ENCODE data around the gene CPNE8. TPM values are rescaled to one million over a fixed set of nuclear protein-coding genes. Genes with fewer than 3 reads are reported as not detected.
"Not testable (repeated sequence)": the region's sequence is repeated elsewhere in the genome, so short reads cannot be mapped to it uniquely, and the experiment has no call there.

CPNE8 gene
- total RNA-seq, 2 donors from 2014 or later = 26.4 to 27.6 TPM

DNA sequence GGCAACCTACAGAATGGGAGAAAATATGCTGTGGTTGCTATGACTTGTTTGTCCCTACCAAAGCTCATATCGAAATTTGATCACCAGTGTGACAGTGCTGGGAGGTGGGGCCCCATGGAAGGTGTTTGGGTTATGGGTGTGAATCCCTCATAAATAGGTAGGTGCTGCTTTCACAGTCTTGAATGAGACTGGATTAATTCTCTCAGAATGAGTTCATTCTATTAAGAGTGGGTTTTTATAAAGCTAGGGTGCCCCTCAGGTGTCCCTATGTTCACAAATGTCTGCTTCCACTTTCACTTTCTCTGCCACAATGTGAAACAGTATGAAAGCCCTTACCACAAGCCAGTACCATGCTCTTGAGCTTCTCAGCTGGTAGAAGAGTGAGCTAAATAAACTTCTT is 133.5 kb downstream of the CPNE8 start:
- DNase-seq (no peak), ATAC-seq (no peak)
- intact Hi-C loops (cut with DNase I) = no loop called here

GRCh38 chr12:38761636-38762342 is 143.6 kb downstream of the CPNE8 start:
- ATAC-seq (no peak), DNase-seq (no peak)
- intact Hi-C loops (cut with DNase I) = no loop called here

GRCh38 chr12:38761111-38761510 is 144.3 kb downstream of the CPNE8 start:
- intact Hi-C loops (cut with DNase I) = no loop called here
- ATAC-seq (no peak), DNase-seq (no peak)

DNA sequence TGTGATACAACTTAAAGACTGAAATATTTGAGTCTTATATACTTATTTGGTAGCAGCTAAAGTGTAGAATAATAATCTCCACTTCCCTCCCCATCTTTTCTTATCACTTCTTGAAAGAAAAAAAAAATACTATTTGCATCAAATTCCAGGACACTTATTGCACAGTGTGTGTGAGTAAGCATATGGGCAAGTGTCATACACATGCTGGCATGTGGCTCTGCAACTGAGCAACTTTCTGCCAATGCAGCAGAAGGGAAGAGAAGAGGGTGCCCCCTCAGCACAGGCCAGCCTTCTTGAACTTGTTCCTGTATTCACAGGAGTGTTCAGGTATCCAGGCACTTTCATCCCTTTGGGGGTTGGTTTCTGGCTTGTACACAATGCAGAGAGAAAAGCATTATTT is 145.8 kb downstream of the CPNE8 start:
- DNase-seq (no peak), ATAC-seq (no peak)
- intact Hi-C loops (cut with DNase I) = no loop called here

DNA sequence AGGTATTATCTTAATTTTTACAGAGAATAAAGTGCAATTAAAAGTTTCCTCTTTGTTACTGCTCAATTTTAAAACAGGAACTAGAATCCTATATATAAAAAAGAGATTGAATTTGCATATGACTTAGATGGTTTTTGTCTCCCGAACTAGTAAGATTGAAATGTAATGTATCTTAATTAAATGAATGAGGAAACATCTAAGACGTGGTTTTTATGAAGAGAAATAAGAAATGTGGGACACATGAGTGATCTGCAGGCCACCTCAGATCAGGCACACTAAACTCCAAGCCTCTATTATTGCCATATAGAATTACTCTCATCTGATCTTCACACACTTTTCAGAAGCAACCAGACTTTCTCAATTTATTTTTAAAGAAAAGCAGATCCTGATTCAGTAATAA is 158.6 kb downstream of the CPNE8 start:
- DNase-seq (no peak), ATAC-seq (no peak)
- intact Hi-C loops (cut with DNase I) = no loop called here

- no peak for ATAC-seq
- intact Hi-C loops (cut with DNase I) = no loop called here
- DNase-seq = no peak
Observed at GRCh38 chr12:38745601-38746000, 159.8 kb downstream of the CPNE8 start.

DNA sequence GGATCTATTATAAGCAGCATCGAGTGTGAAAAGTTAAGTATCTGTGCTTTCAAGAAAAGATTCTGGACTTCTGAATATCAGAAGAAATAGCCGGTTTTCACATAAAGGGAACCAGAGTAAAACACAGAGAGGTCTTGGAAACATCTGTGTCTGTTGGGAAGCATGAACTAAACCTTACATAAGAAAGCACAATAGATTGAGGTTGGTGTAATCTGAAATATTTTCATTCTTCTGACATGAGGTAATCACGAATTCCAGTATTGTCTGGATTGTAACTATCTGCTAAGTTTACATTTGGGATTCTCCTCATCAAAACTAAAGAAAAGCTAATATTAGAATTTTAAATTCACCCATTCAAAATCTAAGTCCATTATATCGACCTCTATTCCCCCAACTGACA is 161.3 kb downstream of the CPNE8 start:
- DNase-seq (no peak), ATAC-seq (no peak)
- intact Hi-C loops (cut with DNase I) = no loop called here

DNA sequence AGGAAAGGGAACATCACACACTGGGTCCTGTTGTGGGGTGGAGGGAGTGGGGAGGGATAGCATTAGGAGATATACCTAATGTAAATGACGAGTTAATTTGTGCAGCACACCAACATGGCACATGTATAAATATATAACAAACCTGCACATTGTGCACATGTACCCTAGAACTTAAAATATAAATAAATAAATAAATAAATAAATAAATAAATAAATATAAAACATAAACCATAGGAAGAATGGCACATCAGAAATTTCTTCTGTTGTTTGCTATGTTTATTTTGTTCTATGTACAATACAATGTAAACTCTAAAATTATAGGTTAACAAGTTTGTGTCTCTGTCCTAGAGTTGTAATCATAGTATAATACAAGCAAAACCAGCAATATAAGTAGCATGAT is 162.9 kb downstream of the CPNE8 start:
- DNase-seq; ATAC-seq; intact Hi-C loops (cut with DNase I): not testable (repeated sequence)

- intact Hi-C loops (cut with DNase I) = no loop called here
Observed at GRCh38 chr12:38736821-38737220, 168.6 kb downstream of the CPNE8 start.

DNA sequence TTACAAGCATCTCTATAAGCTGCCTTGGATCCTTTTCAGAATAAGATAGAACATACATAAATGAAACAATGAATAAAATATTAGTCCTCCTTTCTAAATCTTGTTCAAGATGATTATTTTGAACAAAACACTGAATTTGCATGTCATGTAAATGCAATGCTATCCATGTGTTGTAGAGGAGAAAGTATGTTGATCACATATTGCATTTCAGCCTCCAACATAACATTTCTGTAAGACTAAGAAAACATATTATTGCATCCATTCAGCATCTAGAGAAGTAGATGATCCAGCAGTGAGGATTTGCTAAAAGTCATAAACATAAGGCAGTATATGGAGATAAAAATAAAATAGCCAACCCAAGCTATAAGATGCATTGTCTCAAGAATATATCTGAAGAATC is 172.6 kb downstream of the CPNE8 start:
- intact Hi-C loops (cut with DNase I) = no loop called here
- DNase-seq = no peak
- ATAC-seq = no peak

More at GRCh38 chr12:38736821-38737220, 168.6 kb downstream of the CPNE8 start:
- ATAC-seq (no peak), DNase-seq (no peak)

DNA sequence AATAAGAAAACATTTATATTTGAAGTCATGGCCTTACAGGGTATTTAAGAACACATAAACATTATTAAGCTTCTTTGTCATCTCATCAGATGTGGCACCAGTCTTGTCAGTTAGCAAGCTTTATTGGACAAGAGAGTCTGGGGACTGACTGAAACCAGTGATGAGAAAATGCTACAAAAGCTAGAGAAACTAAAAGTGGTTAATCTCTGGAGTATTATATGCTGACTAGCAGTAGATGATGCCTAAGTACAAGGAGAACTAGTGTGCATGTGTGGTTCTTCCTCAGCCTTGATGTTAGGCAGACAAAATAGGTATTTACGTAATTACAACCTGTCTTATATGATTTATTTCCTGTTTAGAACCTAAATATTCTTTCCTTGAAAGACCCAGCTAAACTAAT is 176.5 kb downstream of the CPNE8 start:
- intact Hi-C loops (cut with DNase I) = no loop called here
- DNase-seq (no peak), ATAC-seq (no peak)

DNA sequence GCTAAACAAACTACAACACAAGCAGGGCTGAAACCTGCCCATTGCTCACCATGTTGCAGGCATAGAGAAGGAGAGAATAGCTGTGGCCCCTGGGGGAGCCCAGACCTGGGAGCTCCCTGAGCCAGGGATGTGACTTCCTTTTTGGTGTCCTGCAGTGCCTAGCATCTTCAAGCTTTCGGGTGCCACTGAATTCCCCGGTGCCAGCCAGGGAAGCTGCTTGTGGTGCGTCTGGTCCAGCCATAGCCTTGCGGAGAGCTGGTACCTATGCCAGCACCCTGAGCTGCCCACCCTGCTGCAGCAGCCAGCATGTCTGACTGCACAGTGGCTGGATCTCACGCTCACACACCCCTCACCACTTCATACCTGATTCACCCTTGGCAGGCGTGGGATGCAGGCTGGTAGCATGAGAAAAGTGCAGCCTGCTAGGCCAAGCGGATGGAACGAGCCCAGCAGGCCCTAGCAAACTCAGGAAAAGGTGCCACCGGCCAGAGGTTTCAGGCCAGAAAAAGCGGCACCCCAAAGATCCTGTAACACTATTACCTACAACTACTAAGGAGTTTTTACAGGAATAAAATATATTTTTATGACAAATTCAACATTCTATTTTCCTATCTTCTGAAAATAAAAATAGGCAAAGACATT is 183.7 kb downstream of the CPNE8 start:
- DNase-seq (no peak), ATAC-seq (no peak)
- intact Hi-C loops (cut with DNase I) = no loop called here

- ATAC-seq (no peak), DNase-seq (no peak)
- intact Hi-C loops (cut with DNase I) = no loop called here
Observed at GRCh38 chr12:38720661-38721060, 184.7 kb downstream of the CPNE8 start.

GRCh38 chr12:38713294-38713693 is 192.1 kb downstream of the CPNE8 start:
- intact Hi-C loops (cut with DNase I) = no loop called here
- ATAC-seq (no peak), DNase-seq (no peak)

- ATAC-seq (no peak), DNase-seq (no peak)
- intact Hi-C loops (cut with DNase I) = no loop called here
Observed at GRCh38 chr12:38711054-38711453, 194.3 kb downstream of the CPNE8 start.

DNA sequence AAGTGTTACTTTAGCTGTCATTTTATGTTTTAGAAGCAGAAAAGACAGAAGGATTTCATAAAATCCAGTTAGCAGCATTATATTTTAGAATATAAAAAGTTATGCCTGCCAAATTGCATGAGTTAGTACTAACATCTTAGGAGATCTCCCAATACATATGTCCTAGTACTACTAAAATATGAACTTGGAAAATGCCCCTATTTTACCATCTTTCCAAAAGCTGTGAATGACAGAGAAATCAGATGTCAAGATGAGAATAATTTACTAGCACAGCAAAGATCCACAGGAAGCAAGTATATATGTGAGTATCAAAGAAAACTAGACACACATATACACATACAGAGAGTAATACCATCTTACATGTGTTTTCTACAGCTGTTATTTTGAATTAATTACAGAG is 196.9 kb downstream of the CPNE8 start:
- intact Hi-C loops (cut with DNase I) = no loop called here
- DNase-seq (no peak), ATAC-seq (no peak)

DNA sequence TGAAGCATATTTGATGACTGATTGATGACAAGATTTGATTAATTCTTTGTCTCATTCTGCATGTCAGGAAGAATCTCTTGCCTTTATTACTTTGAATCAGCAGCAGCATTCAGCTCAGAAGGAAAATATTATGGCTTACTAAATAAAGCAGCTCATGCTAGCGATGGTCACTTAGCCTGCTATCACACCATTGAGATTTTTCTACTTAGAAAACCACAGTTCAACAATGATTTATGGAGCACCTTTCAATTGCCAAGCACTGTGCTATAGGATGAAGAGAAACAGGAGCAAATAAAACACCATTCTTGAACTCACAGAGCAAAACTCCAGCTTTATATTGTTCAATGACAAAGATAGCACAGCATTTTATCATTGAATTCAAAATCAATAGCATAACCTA is 197.7 kb downstream of the CPNE8 start:
- DNase-seq (no peak), ATAC-seq (no peak)
- intact Hi-C loops (cut with DNase I) = no loop called here

- no peak for DNase-seq
- no peak for ATAC-seq
- intact Hi-C loops (cut with DNase I) = no loop called here
Observed at GRCh38 chr12:38697289-38697688, 208.1 kb downstream of the CPNE8 start.

DNA sequence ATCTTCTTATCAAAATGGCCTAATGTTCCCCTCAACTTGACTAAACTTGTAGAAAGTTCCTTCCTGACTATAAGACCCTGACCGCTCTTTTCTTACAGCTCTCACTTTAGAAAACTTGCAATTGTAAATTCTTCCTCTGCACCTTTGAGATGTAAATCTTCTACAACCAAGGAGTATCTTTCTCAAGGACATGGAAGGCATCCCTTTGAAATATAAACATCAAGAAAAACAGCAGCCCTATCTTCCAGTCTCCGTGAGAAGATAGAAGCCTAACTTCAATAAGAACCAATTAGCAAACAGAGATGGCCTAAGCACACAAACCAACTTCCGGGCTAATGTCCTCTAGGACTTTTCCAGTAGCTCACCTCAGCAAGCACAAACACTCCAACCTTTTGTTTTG is 210.3 kb downstream of the CPNE8 start:
- intact Hi-C loops (cut with DNase I) = no loop called here
- no peak for ATAC-seq
- no peak for DNase-seq

- intact Hi-C loops (cut with DNase I) = no loop called here
Observed at GRCh38 chr12:38691164-38691563, 214.2 kb downstream of the CPNE8 start.

DNA sequence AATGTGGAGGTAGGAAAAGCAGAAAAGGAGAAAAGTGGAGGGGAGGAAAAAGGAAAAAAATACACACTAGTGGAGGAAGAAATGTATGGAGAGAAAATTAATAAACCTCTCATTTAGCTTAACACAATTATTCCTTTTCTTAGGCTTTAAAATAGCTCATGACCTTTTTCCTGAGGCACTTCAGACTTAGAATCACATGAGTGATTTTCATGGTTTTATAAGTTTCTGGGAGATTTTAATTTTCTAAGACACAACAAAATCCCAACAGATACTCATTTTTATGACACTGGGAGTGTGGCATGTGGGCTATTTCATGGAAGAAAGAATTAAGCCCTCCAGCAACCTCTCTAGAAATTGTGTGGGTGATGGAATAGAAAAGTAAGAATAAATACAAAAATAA is 214.7 kb downstream of the CPNE8 start:
- intact Hi-C loops (cut with DNase I) = no loop called here
- no peak for ATAC-seq
- DNase-seq = no peak

More at GRCh38 chr12:38691164-38691563, 214.2 kb downstream of the CPNE8 start:
- ATAC-seq (no peak), DNase-seq (no peak)
